ENCODE measurements around the gene PANX1.

PANX1 gene

DNA sequence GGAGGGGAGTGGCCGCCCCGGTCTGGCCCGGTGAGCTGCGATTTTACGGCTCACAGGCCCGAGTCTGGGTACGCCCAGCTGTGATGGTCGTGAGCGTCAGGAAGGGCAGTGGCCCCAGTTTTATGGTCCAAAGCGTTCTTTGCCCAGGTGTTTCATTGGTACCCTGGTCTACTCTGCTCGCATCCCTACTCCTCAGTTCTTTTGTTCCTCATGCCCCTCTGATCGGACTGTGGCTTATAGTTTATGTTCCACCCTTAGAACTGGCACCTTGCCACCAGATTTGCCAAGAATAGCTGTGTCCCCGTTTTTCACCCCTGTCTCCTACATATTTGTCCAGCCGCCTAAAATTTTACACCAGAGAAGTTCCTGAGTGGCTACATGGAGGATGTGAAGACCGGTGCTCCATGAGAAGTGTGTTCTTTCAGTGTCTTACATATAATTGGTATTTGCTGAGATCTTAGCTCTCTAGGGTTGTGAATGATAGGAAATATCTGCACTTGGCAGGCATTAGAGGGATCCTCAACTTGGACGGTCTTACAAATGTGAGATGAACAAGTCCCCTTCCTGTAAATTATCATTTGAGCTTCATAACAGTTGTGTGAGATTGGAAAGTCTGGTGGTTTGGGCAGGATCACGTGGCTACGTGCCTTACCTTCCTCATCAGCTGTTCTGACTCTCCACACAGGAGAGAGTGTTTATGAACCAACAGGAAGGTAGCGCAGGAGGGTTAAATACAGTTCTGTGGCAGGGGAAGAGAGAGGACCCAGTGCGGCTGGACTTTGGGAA is 1.1 kb downstream of the PANX1 start:
- DNase-seq: peak; percentile 60

GRCh38 chr11:94130298-94131046 is 1.8 kb downstream of the PANX1 start:
- peak; percentile 47 for DNase-seq

DNA sequence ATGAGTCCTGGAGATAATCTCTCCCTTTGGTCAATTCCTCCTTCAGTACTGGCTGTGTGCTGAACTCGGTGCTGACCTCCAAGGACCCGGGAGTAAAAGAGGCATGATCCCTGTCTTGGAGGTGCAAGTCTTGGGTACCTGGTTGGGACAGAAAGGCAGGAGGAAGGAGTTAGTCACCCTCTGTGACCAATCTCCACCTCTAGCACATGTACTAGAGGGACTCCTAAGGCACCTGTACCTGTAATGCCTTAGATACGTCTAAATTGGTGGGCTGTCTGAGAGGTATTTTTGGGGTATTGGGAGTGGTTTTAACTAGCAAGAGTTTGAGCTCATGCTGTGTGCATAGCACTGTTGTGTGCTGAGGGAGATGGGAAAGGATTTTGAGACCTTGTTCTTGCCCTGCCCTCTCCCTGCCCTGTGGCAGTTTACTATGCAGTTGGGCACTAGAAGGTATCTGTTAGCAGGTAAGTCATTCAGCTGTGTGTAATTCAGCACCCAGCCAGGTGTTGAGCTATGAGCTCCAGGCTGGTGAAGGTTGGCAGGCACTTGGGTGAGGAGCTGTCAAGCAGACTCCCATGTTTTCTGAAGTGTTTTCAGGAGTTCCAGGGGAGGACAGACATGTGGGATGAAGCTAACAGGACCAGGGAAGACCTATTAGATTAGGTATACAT is 2.5 kb downstream of the PANX1 start:
- no peak for DNase-seq

DNA sequence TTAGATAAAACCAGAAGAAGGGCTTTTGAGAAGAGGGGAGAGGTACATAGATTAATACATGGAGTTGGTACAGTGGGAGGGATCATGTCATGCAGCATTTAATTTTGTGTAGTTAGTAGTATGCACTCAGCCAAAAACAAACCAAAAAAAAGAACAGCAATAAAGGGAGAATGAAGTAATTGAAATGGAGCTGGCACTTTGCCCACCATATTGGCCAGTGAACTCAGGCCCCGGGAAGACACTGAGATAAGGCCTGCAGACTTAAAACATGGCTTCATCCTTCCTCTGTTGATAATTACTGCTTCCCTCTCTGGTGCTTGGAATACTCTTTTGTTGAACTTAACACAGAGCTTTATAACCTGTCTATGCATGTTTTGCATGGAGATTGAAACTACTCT is 3.1 kb downstream of the PANX1 start:
- DNase-seq: peak; percentile 67

- no peak for DNase-seq
These were observed 3.5 kb downstream of the PANX1 start for GRCh38 chr11:94132152-94132558.

- DNase-seq: no peak
These were observed 4.3 kb downstream of the PANX1 start for GRCh38 chr11:94132823-94133408.

DNA sequence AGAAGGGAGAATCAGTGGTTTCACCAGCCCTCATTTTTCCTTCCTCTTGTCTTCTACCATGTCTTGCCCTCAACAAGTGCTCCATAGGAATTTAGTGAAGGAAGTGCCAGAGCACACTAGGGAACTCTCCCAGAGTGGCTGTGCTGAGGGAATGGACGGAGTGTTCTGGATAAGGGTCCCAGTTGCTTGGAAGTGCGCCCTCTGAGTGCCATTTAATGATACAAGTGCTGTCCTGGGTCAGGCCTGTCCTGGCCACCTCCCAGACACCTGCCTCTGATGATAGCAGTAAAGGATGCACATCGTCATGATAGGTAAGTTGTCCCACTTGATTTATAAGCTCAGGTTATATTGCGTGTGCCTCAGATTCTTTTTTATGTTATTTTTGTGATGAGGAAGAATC is 5.1 kb downstream of the PANX1 start:
- DNase-seq: no peak

- peak; percentile 76 for DNase-seq
These were observed 6.2 kb downstream of the PANX1 start for GRCh38 chr11:94134651-94135512.

- no peak for DNase-seq
These were observed 10.8 kb downstream of the PANX1 start for GRCh38 chr11:94139416-94139815.

GRCh38 chr11:94140154-94140655 is 11.6 kb downstream of the PANX1 start:
- no peak for DNase-seq

DNA sequence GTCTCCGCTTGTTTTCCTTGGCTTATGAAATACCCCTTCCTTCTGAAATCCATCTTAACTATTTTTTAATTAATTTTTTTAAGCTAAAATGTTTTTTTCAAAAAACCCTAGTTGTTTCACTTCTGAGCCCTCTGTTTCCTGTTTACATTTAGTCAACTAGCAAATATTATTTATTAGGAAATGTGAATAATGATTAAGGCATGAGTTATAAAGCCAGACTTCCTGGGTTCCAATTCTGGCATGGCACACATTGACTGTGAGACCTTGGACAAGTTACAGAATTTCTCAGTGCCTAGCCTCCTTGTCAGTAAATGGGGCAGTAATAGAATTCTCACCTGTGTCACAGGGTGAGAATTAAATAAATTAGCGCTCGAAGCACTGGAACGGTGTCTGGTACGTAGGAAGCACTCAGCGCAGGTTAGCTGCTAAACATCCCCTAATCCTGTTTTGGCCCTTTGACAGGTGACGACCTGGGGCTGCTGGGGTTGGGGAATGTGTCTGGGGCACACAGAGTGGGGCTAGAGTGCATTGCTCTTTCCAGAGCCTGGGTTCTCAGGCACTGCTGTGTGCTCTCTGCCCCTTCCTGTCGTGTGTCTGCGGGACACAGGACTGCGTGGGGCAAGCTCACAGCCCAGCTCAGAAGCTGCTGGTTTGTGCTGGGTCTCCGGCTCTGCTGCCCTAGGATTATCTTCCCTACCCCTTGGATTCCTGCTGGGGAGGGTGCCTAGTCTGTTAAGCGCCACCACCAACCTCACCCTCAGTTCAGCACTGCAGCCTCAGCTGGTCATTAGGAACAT is 13.1 kb downstream of the PANX1 start:
- no peak for DNase-seq

- no peak for DNase-seq
These were observed 14.0 kb downstream of the PANX1 start for GRCh38 chr11:94142308-94143281.

DNA sequence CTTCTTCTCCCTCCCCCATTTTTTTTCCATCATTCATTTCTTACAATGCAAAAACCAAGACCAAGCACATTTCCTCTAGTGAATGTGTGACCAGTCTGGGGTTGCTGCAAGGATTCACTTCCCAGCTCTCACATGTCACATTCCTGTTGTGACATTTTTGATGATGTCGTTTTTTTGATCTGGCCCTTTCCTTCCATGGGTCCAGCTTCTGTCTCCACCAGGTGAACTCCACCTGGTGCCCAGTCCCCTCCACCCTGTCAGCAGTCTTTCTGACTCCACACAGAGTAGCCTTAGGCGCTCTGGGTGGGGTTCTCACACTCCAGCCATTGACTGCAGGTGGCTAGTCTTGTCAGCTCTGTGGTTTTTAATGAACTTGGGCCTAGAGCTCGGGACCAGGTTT is 15.6 kb downstream of the PANX1 start:
- no peak for DNase-seq

DNA sequence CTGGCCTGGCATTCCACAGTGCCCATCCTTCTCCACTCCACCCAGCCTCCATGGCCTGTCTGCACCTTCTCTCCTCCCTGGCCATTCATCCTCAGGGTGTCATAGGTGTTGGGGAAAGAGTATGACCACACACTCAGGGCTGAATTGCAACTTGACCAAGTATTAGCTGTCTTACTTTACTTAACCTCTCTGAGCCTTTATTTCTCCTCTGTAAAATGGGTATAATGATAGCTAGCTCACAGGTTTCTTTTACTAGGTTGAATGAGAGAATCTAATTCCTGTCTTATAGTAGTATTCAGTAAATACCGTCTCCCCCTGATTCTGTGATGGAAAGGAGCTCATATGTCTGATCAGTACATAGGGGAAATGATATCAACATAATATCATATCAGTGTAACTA is 16.0 kb downstream of the PANX1 start:
- DNase-seq: no peak

GRCh38 chr11:94145431-94145830 is 16.8 kb downstream of the PANX1 start:
- no peak for DNase-seq

- no peak for DNase-seq
These were observed 17.3 kb downstream of the PANX1 start for GRCh38 chr11:94145916-94146315.

DNA sequence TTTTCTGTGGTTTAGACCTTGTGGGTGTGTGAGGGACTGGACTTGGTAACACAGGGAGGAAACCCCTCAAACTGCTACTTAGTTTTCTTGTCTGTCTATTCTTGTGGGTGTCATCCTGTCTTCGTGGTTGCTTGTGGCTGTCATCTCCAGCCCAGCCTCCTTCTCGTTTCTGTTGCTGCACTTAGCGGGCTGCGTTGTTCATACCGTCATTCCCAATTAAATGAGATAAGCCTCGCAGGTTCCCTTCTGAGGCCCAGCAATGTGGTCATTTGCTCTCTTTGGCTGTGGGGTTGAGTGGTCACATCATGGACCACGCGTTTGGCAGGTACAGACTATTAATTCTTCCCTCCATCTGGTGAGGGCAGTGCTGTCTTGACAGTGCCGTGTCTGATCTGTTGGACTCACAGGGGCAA is 18.8 kb downstream of the PANX1 start:
- peak; percentile 48 for DNase-seq

- DNase-seq: no peak
These were observed 19.5 kb downstream of the PANX1 start for GRCh38 chr11:94148189-94148588.

- no peak for DNase-seq
These were observed 20.9 kb downstream of the PANX1 start for GRCh38 chr11:94149431-94150017.

- DNase-seq: no peak
These were observed 21.4 kb downstream of the PANX1 start for GRCh38 chr11:94150056-94150455.

Measured in OCI-M1 (cell line).